GM12878 (cell line): ENCODE results near the gene ABCA7. TPM values are rescaled to one million over a fixed set of nuclear protein-coding genes. Genes with fewer than 3 reads are reported as not detected.
A peak's percentile ranks its signal among the peaks of the same experiment; 100 is the strongest.

Experiments used
- GABPA ChIP-seq: IDR thresholded peaks from 2 replicates; pipeline ENCODE4 v1.6.1; 2014; ENCODE audit warnings: antibody characterized with exemption, low read depth, mild to moderate bottlenecking, inconsistent platforms
- NFXL1 ChIP-seq: fragments of 450-650 bp; IDR thresholded peaks from 2 replicates; pipeline ENCODE4 v1.6.1; 2017; ENCODE audit warnings: antibody characterized with exemption, mild to moderate bottlenecking, borderline replicate concordance
- SMARCA5 ChIP-seq: fragments of 450-650 bp; IDR thresholded peaks from 2 replicates; pipeline ENCODE4 v1.6.1; 2017; ENCODE audit warnings: mild to moderate bottlenecking
- polyA plus RNA-seq, 11 experiments: library from polyadenylated mRNA; depleted of rRNA in 4 of 11; unstranded in 6 of 11; stranded (reverse) in 5 of 11; fragments of >200 nt; fragmentation: Nextera tagmentation in 4 of 11; fragmentation: Illumina TruSeq in 1 of 11; extraction: Ambion mirVana in 4 of 11; extraction: Trizol in 1 of 11; gene quantifications; 1 replicate in 1 of 11; 2 replicates in 10 of 11; pipeline versions ENCODE4 v1.2.1 to v1.2.3, GENCODE V29; 2011 to 2016; ENCODE audit warnings: inconsistent platforms in 2 of 11, missing spikeins in 2 of 11, low read depth in 1 of 11
- total RNA-seq, 4 experiments: library from RNA; depleted of rRNA in 3 of 4; stranded (reverse); fragments of >200 nt in 3 of 4; fragmentation: Illumina TruSeq in 1 of 4; extraction: Trizol in 1 of 4; gene quantifications; 2 replicates each; pipeline versions ENCODE4 v1.2.1 to v1.2.3, GENCODE V29; 2013 to 2021
- TF ChIP-seq, protein P1 (sequence below): fragments of 450-650 bp; IDR thresholded peaks from 2 replicates; pipeline ENCODE4 v1.6.1; 2017; ENCODE audit warnings: borderline replicate concordance
- TF ChIP-seq, protein P2 (sequence below): fragments of 450-650 bp; formaldehyde crosslinking; IDR thresholded peaks from 2 replicates; pipeline ENCODE4 v1.5.0; 2022; ENCODE audit warnings: mild to moderate bottlenecking, missing genetic modification characterization
- TF ChIP-seq, protein P3 (sequence below): fragments of 450-650 bp; IDR thresholded peaks from 2 replicates; pipeline ENCODE4 v1.6.1; 2016; ENCODE audit warnings: mild to moderate bottlenecking, moderate library complexity, borderline replicate concordance

Gene ABCA7
- total and polyA plus RNA-seq, 10 of the 15 experiments (the other 5 are each of a cell fraction or from before 2014, with no cell fraction given), result 1.0 to 49.5 (median 14.8) TPM

DNA sequence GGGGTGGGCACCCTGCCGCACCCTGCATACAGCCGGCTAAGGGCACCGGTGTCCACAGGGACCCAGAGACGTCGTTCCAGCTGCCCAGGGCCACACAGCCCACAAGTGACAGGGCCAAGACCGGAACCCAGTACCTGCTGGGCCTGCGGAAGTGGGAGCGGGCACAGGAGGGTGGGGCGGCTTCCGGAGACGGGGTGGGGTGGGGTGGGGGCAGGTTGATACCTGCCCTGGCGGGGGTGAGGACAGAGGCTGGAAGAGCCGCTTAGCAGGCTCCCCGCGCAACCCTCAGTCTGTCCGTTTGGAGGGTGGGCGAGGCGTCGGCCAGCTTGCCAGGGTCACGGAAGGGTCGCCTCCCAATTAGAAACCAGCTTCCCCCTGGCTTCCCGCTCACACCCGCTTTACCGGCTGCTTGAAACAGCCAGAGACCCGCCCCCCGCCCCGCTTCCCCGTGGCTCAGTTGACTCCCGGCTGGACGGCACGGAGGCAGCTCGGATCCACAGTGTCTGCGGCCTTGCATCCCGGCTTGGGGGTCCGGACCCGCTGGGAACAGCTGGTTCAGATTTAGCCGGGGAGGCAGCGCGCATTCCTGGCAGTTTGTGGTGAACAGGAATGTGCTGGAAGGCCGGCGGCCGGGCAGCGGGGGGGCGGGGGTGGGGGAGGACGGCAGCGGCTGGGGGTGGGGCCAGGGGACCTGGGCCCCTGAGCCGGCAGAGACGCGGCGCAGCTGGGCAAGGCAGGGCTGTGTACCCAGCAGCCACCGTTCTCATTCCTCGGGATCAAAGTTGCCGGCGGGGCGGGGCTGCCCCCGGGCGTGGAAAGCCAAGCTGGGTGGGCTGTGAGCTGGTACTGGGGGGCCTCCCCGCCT lies 11.6 kb upstream of the ABCA7 start (continued):
- TF ChIP-seq, protein P1, sequence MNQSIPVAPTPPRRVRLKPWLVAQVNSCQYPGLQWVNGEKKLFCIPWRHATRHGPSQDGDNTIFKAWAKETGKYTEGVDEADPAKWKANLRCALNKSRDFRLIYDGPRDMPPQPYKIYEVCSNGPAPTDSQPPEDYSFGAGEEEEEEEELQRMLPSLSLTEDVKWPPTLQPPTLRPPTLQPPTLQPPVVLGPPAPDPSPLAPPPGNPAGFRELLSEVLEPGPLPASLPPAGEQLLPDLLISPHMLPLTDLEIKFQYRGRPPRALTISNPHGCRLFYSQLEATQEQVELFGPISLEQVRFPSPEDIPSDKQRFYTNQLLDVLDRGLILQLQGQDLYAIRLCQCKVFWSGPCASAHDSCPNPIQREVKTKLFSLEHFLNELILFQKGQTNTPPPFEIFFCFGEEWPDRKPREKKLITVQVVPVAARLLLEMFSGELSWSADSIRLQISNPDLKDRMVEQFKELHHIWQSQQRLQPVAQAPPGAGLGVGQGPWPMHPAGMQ, result no peak
- TF ChIP-seq, protein P2, sequence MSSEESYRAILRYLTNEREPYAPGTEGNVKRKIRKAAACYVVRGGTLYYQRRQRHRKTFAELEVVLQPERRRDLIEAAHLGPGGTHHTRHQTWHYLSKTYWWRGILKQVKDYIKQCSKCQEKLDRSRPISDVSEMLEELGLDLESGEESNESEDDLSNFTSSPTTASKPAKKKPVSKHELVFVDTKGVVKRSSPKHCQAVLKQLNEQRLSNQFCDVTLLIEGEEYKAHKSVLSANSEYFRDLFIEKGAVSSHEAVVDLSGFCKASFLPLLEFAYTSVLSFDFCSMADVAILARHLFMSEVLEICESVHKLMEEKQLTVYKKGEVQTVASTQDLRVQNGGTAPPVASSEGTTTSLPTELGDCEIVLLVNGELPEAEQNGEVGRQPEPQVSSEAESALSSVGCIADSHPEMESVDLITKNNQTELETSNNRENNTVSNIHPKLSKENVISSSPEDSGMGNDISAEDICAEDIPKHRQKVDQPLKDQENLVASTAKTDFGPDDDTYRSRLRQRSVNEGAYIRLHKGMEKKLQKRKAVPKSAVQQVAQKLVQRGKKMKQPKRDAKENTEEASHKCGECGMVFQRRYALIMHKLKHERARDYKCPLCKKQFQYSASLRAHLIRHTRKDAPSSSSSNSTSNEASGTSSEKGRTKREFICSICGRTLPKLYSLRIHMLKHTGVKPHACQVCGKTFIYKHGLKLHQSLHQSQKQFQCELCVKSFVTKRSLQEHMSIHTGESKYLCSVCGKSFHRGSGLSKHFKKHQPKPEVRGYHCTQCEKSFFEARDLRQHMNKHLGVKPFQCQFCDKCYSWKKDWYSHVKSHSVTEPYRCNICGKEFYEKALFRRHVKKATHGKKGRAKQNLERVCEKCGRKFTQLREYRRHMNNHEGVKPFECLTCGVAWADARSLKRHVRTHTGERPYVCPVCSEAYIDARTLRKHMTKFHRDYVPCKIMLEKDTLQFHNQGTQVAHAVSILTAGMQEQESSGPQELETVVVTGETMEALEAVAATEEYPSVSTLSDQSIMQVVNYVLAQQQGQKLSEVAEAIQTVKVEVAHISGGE, result peak; percentile 48; the same call in 1 of the 2 replicates
- TF ChIP-seq, protein P3, sequence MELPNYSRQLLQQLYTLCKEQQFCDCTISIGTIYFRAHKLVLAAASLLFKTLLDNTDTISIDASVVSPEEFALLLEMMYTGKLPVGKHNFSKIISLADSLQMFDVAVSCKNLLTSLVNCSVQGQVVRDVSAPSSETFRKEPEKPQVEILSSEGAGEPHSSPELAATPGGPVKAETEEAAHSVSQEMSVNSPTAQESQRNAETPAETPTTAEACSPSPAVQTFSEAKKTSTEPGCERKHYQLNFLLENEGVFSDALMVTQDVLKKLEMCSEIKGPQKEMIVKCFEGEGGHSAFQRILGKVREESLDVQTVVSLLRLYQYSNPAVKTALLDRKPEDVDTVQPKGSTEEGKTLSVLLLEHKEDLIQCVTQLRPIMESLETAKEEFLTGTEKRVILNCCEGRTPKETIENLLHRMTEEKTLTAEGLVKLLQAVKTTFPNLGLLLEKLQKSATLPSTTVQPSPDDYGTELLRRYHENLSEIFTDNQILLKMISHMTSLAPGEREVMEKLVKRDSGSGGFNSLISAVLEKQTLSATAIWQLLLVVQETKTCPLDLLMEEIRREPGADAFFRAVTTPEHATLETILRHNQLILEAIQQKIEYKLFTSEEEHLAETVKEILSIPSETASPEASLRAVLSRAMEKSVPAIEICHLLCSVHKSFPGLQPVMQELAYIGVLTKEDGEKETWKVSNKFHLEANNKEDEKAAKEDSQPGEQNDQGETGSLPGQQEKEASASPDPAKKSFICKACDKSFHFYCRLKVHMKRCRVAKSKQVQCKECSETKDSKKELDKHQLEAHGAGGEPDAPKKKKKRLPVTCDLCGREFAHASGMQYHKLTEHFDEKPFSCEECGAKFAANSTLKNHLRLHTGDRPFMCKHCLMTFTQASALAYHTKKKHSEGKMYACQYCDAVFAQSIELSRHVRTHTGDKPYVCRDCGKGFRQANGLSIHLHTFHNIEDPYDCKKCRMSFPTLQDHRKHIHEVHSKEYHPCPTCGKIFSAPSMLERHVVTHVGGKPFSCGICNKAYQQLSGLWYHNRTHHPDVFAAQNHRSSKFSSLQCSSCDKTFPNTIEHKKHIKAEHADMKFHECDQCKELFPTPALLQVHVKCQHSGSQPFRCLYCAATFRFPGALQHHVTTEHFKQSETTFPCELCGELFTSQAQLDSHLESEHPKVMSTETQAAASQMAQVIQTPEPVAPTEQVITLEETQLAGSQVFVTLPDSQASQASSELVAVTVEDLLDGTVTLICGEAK, result peak; percentile 75
- peak; percentile 82; the same call in 1 of the 2 replicates for TF ChIP-seq NFXL1
- TF ChIP-seq SMARCA5, result peak; percentile 93
- peak; percentile 78; the same call in 1 of the 2 replicates for TF ChIP-seq GABPA
